H1 (cell line): ENCODE data around the gene USP3. TPM values are rescaled to one million over a fixed set of nuclear protein-coding genes. Genes with fewer than 3 reads are reported as not detected.
A peak's percentile ranks its signal among the peaks of the same experiment; 100 is the strongest.

Experiments used
- CTCF ChIA-PET: fragments of 300-600 bp; sonication (Branson Sonifier 250); formaldehyde crosslinking; loops from one replicate; lab custom pipeline; 2021; ENCODE audit not compliant: partially characterized antibody; lab: Charles Lee
- POLR2A ChIA-PET: fragments of 300-600 bp; sonication (Branson Sonifier 250); formaldehyde crosslinking; loops from one replicate; lab custom pipeline; 2021; ENCODE audit warnings: inconsistent platforms; ENCODE audit not compliant: partially characterized antibody; lab: Charles Lee
- DNase-seq, 2 experiments: peaks; one replicate each; pipeline versions ENCODE4 v3.0.0 to v3.0.0-alpha.2; 2010 to 2022; ENCODE audit warnings: low spot score in 2 of 2, low read depth in 1 of 2, mixed read lengths in 1 of 2
- FAIRE-seq: peaks from 2 replicates; lab custom pipeline; 2011; peaks lifted over from hg19 to GRCh38; lab: Jason Lieb, UNC
- H2AFZ ChIP-seq: 2 replicates; pipeline ENCODE4 v1.8.1; 2012; ENCODE audit warnings: low read length, inconsistent platforms
- H2AK5ac ChIP-seq: 2 replicates; pipeline ENCODE4 v1.6.1; 2013; ENCODE audit warnings: low read depth, low read length
- H2BK120ac ChIP-seq: replicated peaks from 2 replicates; pipeline ENCODE3; 2013; ENCODE audit warnings: low read depth, low read length, inconsistent platforms
- H2BK12ac ChIP-seq: 2 replicates; pipeline ENCODE4 v1.6.1; 2013; ENCODE audit warnings: low read depth, low read length
- H2BK15ac ChIP-seq: 2 replicates; pipeline ENCODE4 v1.6.1; 2013; ENCODE audit warnings: low read length
- H2BK20ac ChIP-seq: 2 replicates; pipeline ENCODE4 v1.6.1; 2013; ENCODE audit warnings: low read length
- H2BK5ac ChIP-seq: 2 replicates; pipeline ENCODE4 v1.6.1; 2013; ENCODE audit warnings: low read depth, low read length
- H3K14ac ChIP-seq: 2 replicates; pipeline ENCODE4 v1.6.1; 2013; ENCODE audit warnings: inconsistent platforms; ENCODE audit not compliant: insufficient read length
- H3K18ac ChIP-seq: 2 replicates; pipeline ENCODE4 v1.6.1; 2013; ENCODE audit warnings: low read length; ENCODE audit errors: extremely low read depth
- H3K23ac ChIP-seq: 2 replicates; pipeline ENCODE4 v1.6.1; 2013; ENCODE audit warnings: inconsistent platforms; ENCODE audit not compliant: insufficient read length
- H3K23me2 ChIP-seq: 2 replicates; pipeline ENCODE4 v1.6.1; 2013; ENCODE audit warnings: low read depth, low read length
- H3K27ac ChIP-seq: 2 replicates; pipeline ENCODE4 v1.6.1; 2011; ENCODE audit warnings: low read depth, low read length, inconsistent platforms
- H3K27me3 ChIP-seq, 4 experiments: replicated peaks in 1 of 4; 1 replicate in 1 of 4; 2 replicates in 3 of 4; pipeline versions ENCODE4 v1.6.1 to v1.8.1; 2011 to 2013; ENCODE audit warnings: low read length in 3 of 4, mild to moderate bottlenecking in 3 of 4, inconsistent platforms in 2 of 4, mixed read lengths in 2 of 4, moderate library complexity in 1 of 4; ENCODE audit not compliant: control insufficient read depth in 3 of 4, insufficient read depth in 3 of 4; ENCODE audit errors: extremely low read depth in 1 of 4
- H3K36me3 ChIP-seq, 4 experiments: 2 replicates each; pipeline versions ENCODE4 v1.6.1 to v1.8.1; 2011 to 2013; ENCODE audit warnings: mild to moderate bottlenecking in 4 of 4, low read length in 3 of 4, moderate library complexity in 2 of 4, control low read depth in 1 of 4, inconsistent platforms in 1 of 4; ENCODE audit not compliant: insufficient read depth in 4 of 4, control insufficient read depth in 2 of 4
- H3K4ac ChIP-seq: replicated peaks from 2 replicates; pipeline ENCODE3; 2013; ENCODE audit warnings: low read length, low read depth, mixed read lengths, inconsistent platforms; ENCODE audit not compliant: insufficient read length
- H3K4me1 ChIP-seq, 4 experiments: replicated peaks in 1 of 4; 1 replicate in 1 of 4; 2 replicates in 3 of 4; pipeline versions ENCODE4 v1.6.1 to v1.8.1; 2011 to 2013; ENCODE audit warnings: low read length in 3 of 4, inconsistent platforms in 2 of 4, mixed read lengths in 1 of 4; ENCODE audit not compliant: insufficient read depth in 4 of 4, control insufficient read depth in 3 of 4
- H3K4me2 ChIP-seq, 2 experiments: 2 replicates each; pipeline versions ENCODE4 v1.6.1 to v1.8.1; 2011 to 2013; ENCODE audit warnings: low read depth in 2 of 2, low read length in 2 of 2, control low read depth in 1 of 2, inconsistent platforms in 1 of 2, mild to moderate bottlenecking in 1 of 2; ENCODE audit not compliant: insufficient read depth in 1 of 2
- H3K4me3 ChIP-seq, 4 experiments: fragments of 200-600, 300-600 bp in 1 of 4; sonication (generic), shearing (Covaris generic), sonication (Bioruptor Twin) in 1 of 4; 2 replicates each; pipeline versions ENCODE4 v1.5.1 to v1.8.1; 2011 to 2016; ENCODE audit warnings: low read length in 4 of 4, low read depth in 3 of 4, control low read depth in 2 of 4, inconsistent platforms in 2 of 4, mild to moderate bottlenecking in 2 of 4, mixed read lengths in 1 of 4, moderate library complexity in 1 of 4; ENCODE audit not compliant: insufficient read depth in 2 of 4; ENCODE audit errors: extremely low read depth in 1 of 4
- H3K56ac ChIP-seq: replicated peaks from 2 replicates; pipeline ENCODE3; 2013; ENCODE audit warnings: low read depth, mild to moderate bottlenecking, mixed read lengths, low read length, inconsistent platforms; ENCODE audit not compliant: insufficient read length
- H3K79me1 ChIP-seq: 2 replicates; pipeline ENCODE4 v1.6.1; 2013; ENCODE audit warnings: low read depth, low read length, control low read depth
- H3K79me2 ChIP-seq, 2 experiments: 2 replicates each; pipeline versions ENCODE4 v1.6.1 to v1.8.1; 2012 to 2013; ENCODE audit warnings: low read length in 2 of 2, mild to moderate bottlenecking in 2 of 2, inconsistent platforms in 1 of 2; ENCODE audit not compliant: insufficient read depth in 2 of 2, control insufficient read depth in 1 of 2
- H3K9ac ChIP-seq, 4 experiments: replicated peaks in 1 of 4; 1 replicate in 1 of 4; 2 replicates in 3 of 4; pipeline versions ENCODE4 v1.6.1 to v1.8.1; 2011 to 2013; ENCODE audit warnings: low read depth in 3 of 4, low read length in 3 of 4, control low read depth in 2 of 4, mild to moderate bottlenecking in 2 of 4, moderate library complexity in 2 of 4, inconsistent platforms in 1 of 4; ENCODE audit errors: extremely low read depth in 1 of 4
- H3K9me3 ChIP-seq, 2 experiments: 2 replicates each; pipeline versions ENCODE4 v1.6.1 to v1.8.1; 2012 to 2013; ENCODE audit warnings: mild to moderate bottlenecking in 2 of 2, moderate library complexity in 2 of 2, control low read depth in 1 of 2, inconsistent platforms in 1 of 2, low read depth in 1 of 2, low read length in 1 of 2, mixed read lengths in 1 of 2; ENCODE audit not compliant: insufficient read depth in 2 of 2
- H4K20me1 ChIP-seq, 2 experiments: replicated peaks in 1 of 2; 2 replicates each; pipeline versions ENCODE3 to v1.8.1; 2011 to 2013; ENCODE audit warnings: inconsistent platforms in 2 of 2, low read length in 2 of 2, mild to moderate bottlenecking in 1 of 2; ENCODE audit not compliant: insufficient read depth in 2 of 2, control insufficient read depth in 1 of 2
- H4K5ac ChIP-seq: 2 replicates; pipeline ENCODE4 v1.6.1; 2013; ENCODE audit warnings: low read length, low read depth, mixed read lengths, inconsistent platforms; ENCODE audit not compliant: insufficient read length
- H4K8ac ChIP-seq: 2 replicates; pipeline ENCODE4 v1.8.0; 2013; ENCODE audit warnings: mild to moderate bottlenecking, moderate library complexity, low read length, inconsistent platforms; ENCODE audit not compliant: insufficient read depth; ENCODE audit errors: extremely low read depth
- H4K91ac ChIP-seq: replicated peaks from 2 replicates; pipeline ENCODE3; 2013; ENCODE audit warnings: low read length, mixed read lengths, inconsistent platforms; ENCODE audit not compliant: insufficient read length
- CHD2 ChIP-seq: IDR thresholded peaks from 2 replicates; pipeline ENCODE4 v1.6.1; 2012; ENCODE audit warnings: low read length, improper control_type of control experiment
- CREB1 ChIP-seq: IDR thresholded peaks from 2 replicates; pipeline ENCODE4 v1.6.1; 2012; ENCODE audit warnings: inconsistent platforms
- NRF1 ChIP-seq: IDR thresholded peaks from 2 replicates; pipeline ENCODE4 v1.6.1; 2011; ENCODE audit warnings: mild to moderate bottlenecking, low read depth, low read length, improper control_type of control experiment
- RBBP5 ChIP-seq: IDR thresholded peaks from 2 replicates; pipeline ENCODE4 v1.7.1; 2012; ENCODE audit warnings: low read depth, mild to moderate bottlenecking, inconsistent platforms, low read length, moderate library complexity, borderline replicate concordance
- SIN3A ChIP-seq, 2 experiments: IDR thresholded peaks in 1 of 2; conservative IDR thresholded peaks in 1 of 2; 2 replicates each; pipeline ENCODE4 v1.6.1; 2011 to 2012; ENCODE audit warnings: low read length in 2 of 2, improper control_type of control experiment in 1 of 2, low read depth in 1 of 2, mild to moderate bottlenecking in 1 of 2
- SUZ12 ChIP-seq: fragments of 200-600 bp; sonication (generic); IDR thresholded peaks from 2 replicates; pipeline ENCODE4 v1.6.1; 2012; ENCODE audit warnings: mild to moderate bottlenecking, inconsistent platforms, low read length, moderate library complexity, mixed read lengths
- WGBS, 2 experiments: shearing (Covaris generic) in 1 of 2; methylation state at CpG; one replicate each; pipeline versions ENCODE4 v1.1.6 to v1.1.7; 2013 to 2015; ENCODE audit warnings: low lambda C conversion rate in 2 of 2, mixed read lengths in 2 of 2, inconsistent platforms in 1 of 2, low coverage in 1 of 2, missing lambda C conversion rate in 1 of 2; ENCODE audit not compliant: insufficient replicate concordance in 2 of 2, insufficient coverage in 1 of 2, insufficient read length in 1 of 2; ENCODE audit errors: extremely low coverage in 1 of 2, missing lambda C conversion rate in 1 of 2; 5-methylcytosine and 5-hydroxymethylcytosine counted together
- polyA plus RNA-seq, 7 experiments: library from polyadenylated mRNA; depleted of rRNA in 3 of 7; stranded (reverse) in 5 of 7; unstranded in 2 of 7; fragments of >200 nt in 5 of 7; fragments of 200-250 nt in 2 of 7; gene quantifications; 1 replicate in 5 of 7; 2 replicates in 1 of 7; 4 replicates in 1 of 7; pipeline versions ENCODE4 v1.2.1 to v1.2.3, GENCODE V29; 2011 to 2013; ENCODE audit warnings: missing spikeins in 2 of 7, mixed read lengths in 2 of 7
- total RNA-seq: library from RNA; stranded (reverse); fragmentation: NEBNext Ultra II Directional; extraction: Animal tissue kit (Norgen Biotek cat#: 25700); gene quantifications from 2 replicates; pipeline ENCODE4 v1.2.1, GENCODE V29; 2021
- TF ChIP-seq, protein P1 (sequence below), 3 experiments: IDR thresholded peaks; 1 replicate in 2 of 3; 2 replicates in 1 of 3; pipeline versions ENCODE4 v1.5.1 to v1.6.1; 2011; ENCODE audit warnings: low read length in 3 of 3, mild to moderate bottlenecking in 3 of 3, inconsistent platforms in 2 of 3, low read depth in 1 of 3, moderate library complexity in 1 of 3; ENCODE audit not compliant: insufficient read depth in 1 of 3; ENCODE audit errors: control extremely low read depth in 1 of 3

The USP3 gene
- total and polyA plus RNA-seq, 2 of the 8 experiments (the other 6 are each of a cell fraction or from before 2014, with no cell fraction given) = 15.5 to 16.2 TPM

DNA sequence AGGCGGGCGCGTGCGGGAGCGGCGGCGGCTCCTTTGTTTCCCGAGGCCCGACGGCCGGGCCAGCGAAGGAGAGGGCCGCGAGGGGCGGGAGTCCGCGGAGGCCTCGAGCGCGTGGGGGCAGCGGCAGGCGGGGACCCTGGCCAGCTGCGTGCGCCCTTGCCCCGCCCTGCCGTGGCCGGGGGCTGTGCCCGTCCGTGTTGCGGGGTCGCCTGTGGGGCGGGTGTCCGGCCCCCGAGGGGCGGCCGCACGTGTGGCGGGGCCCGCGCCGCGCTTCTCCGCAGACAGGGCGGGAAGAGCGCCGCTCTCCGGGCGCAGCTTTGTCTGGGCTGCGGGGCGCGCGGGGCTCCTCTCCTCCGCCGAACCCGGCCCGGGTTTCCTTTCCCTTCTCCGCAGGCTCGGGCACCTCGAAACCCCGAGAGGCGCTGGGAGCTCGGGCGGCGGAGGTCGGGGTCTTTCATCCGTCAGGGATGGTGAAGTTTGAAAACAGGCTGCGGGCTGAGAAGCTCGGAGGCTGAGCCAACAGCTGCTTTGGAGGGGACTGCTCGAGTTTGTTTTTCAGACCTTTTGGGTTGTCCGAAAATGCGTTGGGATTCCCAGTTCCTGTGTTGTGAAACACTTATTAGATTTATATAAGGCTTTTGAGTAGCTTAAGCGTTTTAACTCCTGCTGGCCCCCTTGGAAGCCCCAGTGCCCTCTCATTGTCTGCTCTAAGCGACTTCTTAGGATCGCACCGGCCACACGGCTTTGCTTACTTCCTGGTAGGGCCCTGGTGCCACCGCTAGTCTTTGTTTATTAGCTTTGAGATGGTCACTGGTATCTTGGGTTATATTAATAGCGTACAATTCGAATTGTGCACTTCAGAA lies 817 bp downstream of the USP3 start:
- peak overlapping the region; percentile 69 to 84 for H3K4me2 ChIP-seq
- no peak overlapping the region for H3K14ac ChIP-seq
- DNase-seq (peak in 1 of 2 experiments; percentile 74), FAIRE-seq (no peak)
- H3K23me2 ChIP-seq = peaks cover 14% of the 10 kb centered on the region
- POLR2A ChIA-PET = interaction anchor here (0.6 to 2.1 kb wide), 12 partner anchors 8 to 95 kb away, joined by 3 to 11 read pairs (median 3); no protein-coding TSS in a partner anchor
- no peak overlapping the region for H2BK120ac ChIP-seq
- peaks cover 2 to 13% of the 10 kb centered on the region in 2 experiments for H4K20me1 ChIP-seq
- H3K27me3 ChIP-seq = peaks cover 26 to 69% (median 57%) of the 10 kb centered on the region in 4 experiments
- CTCF ChIA-PET = interaction anchor here (0.7 to 4.1 kb wide), 22 partner anchors 9 to 211 kb away, joined by 3 to 20 read pairs (median 4); partner anchors contain the start of gene FBXL22
- peak overlapping the region; percentile 72; the same call in 1 of the 2 replicates for H3K18ac ChIP-seq
- no peaks in the 10 kb centered on the region for H3K36me3 ChIP-seq
- H3K27ac ChIP-seq = no peak overlapping the region
- H3K4me3 ChIP-seq = peak overlapping the region; percentile 53 to 74 (median 62)
- no peak overlapping the region for H2BK15ac ChIP-seq
- H4K8ac ChIP-seq = peak overlapping the region; percentile 94
- H3K79me1 ChIP-seq = no peaks in the 10 kb centered on the region
- H2AFZ ChIP-seq = no peak overlapping the region
- peaks cover 0 to 43% of the 10 kb centered on the region in 2 experiments; a peak in 2 of 4 replicates for H3K79me2 ChIP-seq
- no peak overlapping the region for H3K56ac ChIP-seq
- H2AK5ac ChIP-seq = no peak overlapping the region
- no peak overlapping the region for H4K91ac ChIP-seq
- no peak overlapping the region for H4K5ac ChIP-seq
- no peak overlapping the region for H3K4ac ChIP-seq
- peaks cover 7 to 16% (median 12%) of the 10 kb centered on the region in 4 experiments for H3K4me1 ChIP-seq
- no peak overlapping the region for H2BK5ac ChIP-seq
- no peak overlapping the region for H2BK20ac ChIP-seq
- no peak overlapping the region for H3K23ac ChIP-seq
- WGBS, 2 experiments = 3% methylated on average over 42 of the region's 79 CpGs; no CpG with 5 or more reads in 1 of the 2 experiments
- no peak overlapping the region for H2BK12ac ChIP-seq
- peak overlapping the region; percentile 25 to 73 (median 50); a peak in 6 of 7 replicates for H3K9ac ChIP-seq
- no peaks in the 10 kb centered on the region for H3K9me3 ChIP-seq
- TF ChIP-seq SIN3A (conservative IDR thresholded peaks at IDR 0.05 in 1 of 2, IDR thresholded peaks at IDR 0.05 in 1 of 2; ENCODE audit: low read depth in 1 of 2, low read length in 2 of 2) = 0 out of 4 replicates have a peak, but pooled peaks of 1 of the 2 experiments have one; percentile 8
- TF ChIP-seq NRF1 = no peak
- no peak for TF ChIP-seq CHD2
- peak; percentile 61; the same call in 1 of the 2 replicates for TF ChIP-seq SUZ12
- TF ChIP-seq RBBP5 = peak; percentile 90; the same call in 1 of the 2 replicates
- TF ChIP-seq CREB1 = no peak
- TF ChIP-seq, protein P1, sequence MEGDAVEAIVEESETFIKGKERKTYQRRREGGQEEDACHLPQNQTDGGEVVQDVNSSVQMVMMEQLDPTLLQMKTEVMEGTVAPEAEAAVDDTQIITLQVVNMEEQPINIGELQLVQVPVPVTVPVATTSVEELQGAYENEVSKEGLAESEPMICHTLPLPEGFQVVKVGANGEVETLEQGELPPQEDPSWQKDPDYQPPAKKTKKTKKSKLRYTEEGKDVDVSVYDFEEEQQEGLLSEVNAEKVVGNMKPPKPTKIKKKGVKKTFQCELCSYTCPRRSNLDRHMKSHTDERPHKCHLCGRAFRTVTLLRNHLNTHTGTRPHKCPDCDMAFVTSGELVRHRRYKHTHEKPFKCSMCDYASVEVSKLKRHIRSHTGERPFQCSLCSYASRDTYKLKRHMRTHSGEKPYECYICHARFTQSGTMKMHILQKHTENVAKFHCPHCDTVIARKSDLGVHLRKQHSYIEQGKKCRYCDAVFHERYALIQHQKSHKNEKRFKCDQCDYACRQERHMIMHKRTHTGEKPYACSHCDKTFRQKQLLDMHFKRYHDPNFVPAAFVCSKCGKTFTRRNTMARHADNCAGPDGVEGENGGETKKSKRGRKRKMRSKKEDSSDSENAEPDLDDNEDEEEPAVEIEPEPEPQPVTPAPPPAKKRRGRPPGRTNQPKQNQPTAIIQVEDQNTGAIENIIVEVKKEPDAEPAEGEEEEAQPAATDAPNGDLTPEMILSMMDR (IDR thresholded peaks at IDR 0.05; ENCODE audit: control extremely low read depth in 1 of 3, insufficient read depth in 1 of 3, low read depth in 1 of 3, low read length in 3 of 3) = peak in 1 of 3 experiments; percentile 18; a peak in 1 of 4 replicates
